ENCODE data around the gene PLPP4.

PLPP4 gene

DNA sequence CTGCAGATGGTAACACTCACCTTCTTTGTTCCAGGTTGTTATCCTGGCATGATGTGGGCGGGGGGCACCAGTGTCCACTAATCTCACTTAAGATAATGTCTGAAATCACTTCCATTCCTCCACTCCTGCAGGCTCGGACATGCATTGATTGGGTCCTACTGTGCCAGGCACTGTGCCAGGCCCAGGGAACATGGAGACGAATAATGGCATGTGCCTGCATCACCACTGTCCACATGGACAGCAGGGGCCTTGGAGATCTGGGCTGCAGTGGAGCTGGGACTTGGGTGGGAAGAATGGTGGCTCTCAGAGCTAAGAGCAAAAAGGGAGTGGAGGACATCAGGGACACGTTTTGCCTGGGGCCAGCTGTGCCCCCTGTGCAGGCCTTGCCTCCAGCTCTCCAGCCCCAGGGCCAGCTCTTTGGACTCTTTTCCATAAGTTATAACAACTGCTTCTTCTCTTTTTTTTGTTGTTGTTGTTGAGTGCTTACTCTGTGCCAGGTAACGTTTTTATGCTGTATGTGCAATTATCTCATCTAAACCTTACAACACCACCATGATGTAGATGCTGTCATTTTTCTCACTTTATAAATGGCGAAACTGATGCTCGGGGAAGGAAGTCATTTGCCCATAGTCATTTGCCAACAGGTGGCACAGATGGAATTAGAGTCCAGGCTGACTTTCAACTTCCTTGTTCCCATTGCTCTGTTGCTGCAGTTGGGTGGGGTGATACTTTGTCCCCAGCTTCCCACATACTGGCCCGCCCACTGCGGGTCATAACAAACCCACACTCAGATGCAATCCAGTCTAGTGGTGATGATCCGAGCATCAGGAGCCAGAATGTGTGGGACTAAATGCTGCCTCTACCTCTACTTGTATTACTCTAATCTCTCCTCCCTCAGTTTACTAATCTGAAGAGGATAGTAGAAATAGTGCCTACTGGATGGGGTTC, 19.1 kb downstream of the PLPP4 start:
- no peak overlapping the region for H3K4me3 ChIP-seq (replicated peaks; ENCODE audit: low read depth, low read length)
- TF ChIP-seq CTCF (IDR thresholded peaks at IDR 0.05; ENCODE audit: low read length, missing control alignments) = no peak
- DNase-seq (ENCODE audit: low read depth) = no peak

- no peak for TF ChIP-seq CTCF (IDR thresholded peaks at IDR 0.05; ENCODE audit: low read length, missing control alignments)
- peak; percentile 40 for DNase-seq (ENCODE audit: low read depth)
- H3K4me3 ChIP-seq (replicated peaks; ENCODE audit: low read depth, low read length) = no peak overlapping the region
Measured at GRCh38 chr10:120477021-120477742, 20.2 kb downstream of the PLPP4 start.

DNA sequence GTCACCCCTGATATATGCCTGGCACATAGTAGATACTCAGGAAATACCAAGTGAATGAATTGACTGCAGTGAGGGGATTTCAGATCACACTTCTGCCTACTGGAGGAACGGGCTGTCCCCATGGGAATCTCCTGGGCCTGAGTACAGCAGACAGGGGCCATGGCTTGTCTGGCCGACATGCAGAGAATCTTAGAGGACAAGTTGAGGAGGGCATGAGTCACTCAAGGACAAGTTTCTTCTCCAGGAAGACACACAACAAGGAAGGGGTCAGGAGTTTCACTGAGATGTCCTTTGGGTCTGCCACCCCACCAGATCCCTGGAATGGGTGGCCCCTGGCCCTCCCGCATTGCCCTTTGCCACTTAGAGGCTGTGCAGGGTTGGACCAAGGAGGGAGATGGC, 20.7 kb downstream of the PLPP4 start:
- DNase-seq (ENCODE audit: low read depth) = peak; percentile 12
- H3K4me3 ChIP-seq (replicated peaks; ENCODE audit: low read depth, low read length) = no peak overlapping the region
- no peak for TF ChIP-seq CTCF (IDR thresholded peaks at IDR 0.05; ENCODE audit: low read length, missing control alignments)

DNA sequence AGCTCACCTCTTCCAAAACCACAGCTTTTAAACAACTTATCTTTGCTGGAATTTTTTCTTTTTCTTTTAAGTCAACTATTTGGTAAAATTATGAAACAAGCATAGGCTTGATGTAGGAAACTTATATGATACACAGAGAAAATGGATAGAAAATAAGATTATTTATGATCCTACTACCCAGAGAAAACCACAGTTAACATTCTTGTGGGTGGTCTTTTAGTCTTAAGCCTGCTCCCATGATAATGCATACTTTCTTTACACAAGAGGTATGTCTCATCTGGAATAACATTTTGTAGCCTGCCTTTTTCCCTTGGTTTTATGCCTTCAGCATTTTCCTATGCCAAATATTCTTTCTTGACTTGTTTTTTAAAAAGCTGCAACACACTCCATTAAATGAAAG, 21.4 kb downstream of the PLPP4 start:
- no peak for TF ChIP-seq CTCF (IDR thresholded peaks at IDR 0.05; ENCODE audit: low read length, missing control alignments)
- no peak for DNase-seq (ENCODE audit: low read depth)
- no peak overlapping the region for H3K4me3 ChIP-seq (replicated peaks; ENCODE audit: low read depth, low read length)

GRCh38 chr10:120479506-120479905, 22.5 kb downstream of the PLPP4 start:
- no peak overlapping the region for H3K4me3 ChIP-seq (replicated peaks; ENCODE audit: low read depth, low read length)
- TF ChIP-seq CTCF (IDR thresholded peaks at IDR 0.05; ENCODE audit: low read length, missing control alignments) = no peak
- DNase-seq (ENCODE audit: low read depth) = no peak

GRCh38 chr10:120480065-120480600, 23.1 kb downstream of the PLPP4 start:
- DNase-seq (ENCODE audit: low read depth) = no peak
- peak; percentile 11 for TF ChIP-seq CTCF (IDR thresholded peaks at IDR 0.05; ENCODE audit: low read length, missing control alignments)
- no peak overlapping the region for H3K4me3 ChIP-seq (replicated peaks; ENCODE audit: low read depth, low read length)
